ENCODE measurements around the gene TUBGCP2. TPM values are rescaled to one million over a fixed set of nuclear protein-coding genes. Genes with fewer than 3 reads are reported as not detected.

The TUBGCP2 gene
- total RNA-seq, 1 experiment from 2014 or later: 75.1 TPM

GRCh38 chr10:133271521-133272300 lies 37.0 kb downstream of the TUBGCP2 start:
- no peak overlapping the region for H3K27ac ChIP-seq (ENCODE audit: low read depth, low read length, poor library complexity, severe bottlenecking)
- no peaks in the 10 kb centered on the region for H3K4me1 ChIP-seq (ENCODE audit: insufficient read depth, low read length, poor library complexity, severe bottlenecking)
- BruUV-seq (replicated peaks): no TSS peak
- H3K36me3 ChIP-seq (ENCODE audit: insufficient read depth, low read length, poor library complexity, severe bottlenecking): no peaks in the 10 kb centered on the region
- intact Hi-C loops (cut with micrococcal nuclease; ENCODE audit: unreplicated experiment): no loop called here
- H3K4me3 ChIP-seq (ENCODE audit: low read depth, low read length, poor library complexity, severe bottlenecking): no peak overlapping the region
- no peaks in the 10 kb centered on the region for H3K9me3 ChIP-seq (ENCODE audit: low read depth, low read length, poor library complexity, severe bottlenecking)
- H3K27me3 ChIP-seq (replicated peaks; ENCODE audit: insufficient read depth, low read depth, low read length, poor library complexity): peaks cover 15% of the 10 kb centered on the region
- ChIA-PET CTCF (no interaction called here), POLR2A (ENCODE audit: low non-redundant PET) (no interaction called here)
- TF ChIP-seq CTCF (conservative IDR thresholded peaks at IDR 0.05; ENCODE audit: low read depth, low read length) (no peak), EZH2 (IDR thresholded peaks at IDR 0.05; ENCODE audit: borderline replicate concordance, low read depth, low read length, poor library complexity, severe bottlenecking) (no peak)
- DNase-seq (ENCODE audit: low spot score): no peak

GRCh38 chr10:133270773-133271297 lies 37.8 kb downstream of the TUBGCP2 start:
- no peaks in the 10 kb centered on the region for H3K36me3 ChIP-seq (ENCODE audit: insufficient read depth, low read length, poor library complexity, severe bottlenecking)
- no peaks in the 10 kb centered on the region for H3K9me3 ChIP-seq (ENCODE audit: low read depth, low read length, poor library complexity, severe bottlenecking)
- intact Hi-C loops (cut with micrococcal nuclease; ENCODE audit: unreplicated experiment): no loop called here
- ChIA-PET CTCF (no interaction called here), POLR2A (ENCODE audit: low non-redundant PET) (no interaction called here)
- no peak overlapping the region for H3K4me3 ChIP-seq (ENCODE audit: low read depth, low read length, poor library complexity, severe bottlenecking)
- DNase-seq (ENCODE audit: low spot score): no peak
- TF ChIP-seq EZH2 (IDR thresholded peaks at IDR 0.05; ENCODE audit: borderline replicate concordance, low read depth, low read length, poor library complexity, severe bottlenecking) (no peak), CTCF (conservative IDR thresholded peaks at IDR 0.05; ENCODE audit: low read depth, low read length) (no peak)
- H3K27me3 ChIP-seq (replicated peaks; ENCODE audit: insufficient read depth, low read depth, low read length, poor library complexity): peaks cover 7% of the 10 kb centered on the region
- no peaks in the 10 kb centered on the region for H3K4me1 ChIP-seq (ENCODE audit: insufficient read depth, low read length, poor library complexity, severe bottlenecking)
- no peak overlapping the region for H3K27ac ChIP-seq (ENCODE audit: low read depth, low read length, poor library complexity, severe bottlenecking)
- no TSS peak for BruUV-seq (replicated peaks)

GRCh38 chr10:133270204-133270603 lies 38.5 kb downstream of the TUBGCP2 start:
- no TSS peak for BruUV-seq (replicated peaks)
- Histone ChIP-seq H3K36me3 (ENCODE audit: insufficient read depth, low read length, poor library complexity, severe bottlenecking) (no peaks in the 10 kb centered on the region), H3K4me3 (ENCODE audit: low read depth, low read length, poor library complexity, severe bottlenecking) (no peak overlapping the region), H3K4me1 (ENCODE audit: insufficient read depth, low read length, poor library complexity, severe bottlenecking) (no peaks in the 10 kb centered on the region), H3K27me3 (replicated peaks; ENCODE audit: insufficient read depth, low read depth, low read length, poor library complexity) (peaks cover under 1% of the 10 kb centered on the region), H3K9me3 (ENCODE audit: low read depth, low read length, poor library complexity, severe bottlenecking) (no peaks in the 10 kb centered on the region), H3K27ac (ENCODE audit: low read depth, low read length, poor library complexity, severe bottlenecking) (no peak overlapping the region)
- ChIA-PET POLR2A (ENCODE audit: low non-redundant PET) (no interaction called here), CTCF (no interaction called here)
- TF ChIP-seq EZH2 (IDR thresholded peaks at IDR 0.05; ENCODE audit: borderline replicate concordance, low read depth, low read length, poor library complexity, severe bottlenecking): no peak
- TF ChIP-seq CTCF (conservative IDR thresholded peaks at IDR 0.05; ENCODE audit: low read depth, low read length): no peak
- no peak for DNase-seq (ENCODE audit: low spot score)
- intact Hi-C loops (cut with micrococcal nuclease; ENCODE audit: unreplicated experiment): no loop called here

All from A673 (cell line).